Activated T-cell treated with anti-CD3 and anti-CD28 coated beads, Interleukin-2, amount 50 U/mL, for 1 hour (primary cell): ENCODE measurements around the gene SYTL5.
"Not testable (repeated sequence)": the region's sequence is repeated elsewhere in the genome, so short reads cannot be mapped to it uniquely, and the experiment has no call there.

Experiments used
- DNase-seq: peaks from one replicate; pipeline ENCODE4 v3.0.0-alpha.2; 2020

The SYTL5 gene

GRCh38 chrX:38006291-38006690 is at the start of gene SYTL5:
TSS of gene SYTL5 (plus strand) at chrX:38006553. CDS start at chrX:38033890, 27,337 bp downstream.
- DNase-seq, result no peak

DNA sequence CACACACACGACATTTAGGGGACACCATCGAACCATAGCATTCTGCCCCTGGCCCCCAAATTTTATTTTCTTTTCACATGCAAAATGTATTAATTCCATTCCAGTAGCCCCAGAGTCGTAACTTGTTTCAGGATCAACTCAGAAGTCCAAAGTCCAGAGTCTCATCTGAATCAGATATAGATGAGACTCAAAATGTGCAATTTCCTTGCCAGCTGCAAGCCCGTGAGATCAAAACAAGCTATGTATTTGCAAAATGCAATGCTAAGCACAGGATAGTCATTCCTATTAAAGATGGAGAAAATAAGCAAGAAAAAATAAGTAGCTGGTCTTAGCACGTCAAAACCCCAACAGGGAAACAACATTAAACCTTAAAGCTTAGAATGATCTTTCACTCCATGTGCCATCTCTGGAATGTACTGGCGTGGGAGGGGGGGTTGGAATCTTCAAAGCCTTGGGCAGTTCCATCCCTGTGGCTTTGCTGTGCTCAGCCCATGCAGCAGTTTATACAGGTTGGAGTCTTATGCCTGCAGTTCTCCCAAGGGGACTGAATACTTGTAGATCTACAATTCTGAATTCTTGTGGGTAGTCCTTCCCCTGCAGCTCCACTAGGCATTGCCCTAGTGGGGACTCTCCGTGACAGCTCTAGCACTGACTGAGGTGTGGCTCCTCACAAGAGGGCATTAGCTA is 47.7 kb upstream of the SYTL5 start:
- no peak for DNase-seq

- no peak for DNase-seq
Measured at GRCh38 chrX:37959212-37960021, 46.9 kb upstream of the SYTL5 start.

DNA sequence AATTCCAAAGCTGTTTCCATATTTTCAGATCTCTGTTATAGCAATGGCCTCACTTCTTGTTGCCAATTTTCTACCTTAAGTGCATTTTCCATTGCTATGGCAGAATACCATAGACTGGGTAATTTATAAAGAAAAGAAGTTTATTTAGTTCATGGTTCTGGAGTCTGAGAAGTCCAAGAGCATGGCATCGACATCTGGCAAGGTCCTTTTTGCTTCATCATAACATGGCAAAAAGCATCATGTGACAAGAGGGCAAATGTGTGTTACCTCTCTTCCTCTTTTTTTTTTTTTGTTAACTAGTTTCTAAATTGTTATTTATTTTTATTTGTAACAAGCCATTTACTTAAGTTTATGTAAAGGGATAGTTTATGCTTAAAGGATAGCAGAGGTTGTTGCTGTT is 45.2 kb upstream of the SYTL5 start:
- no peak for DNase-seq

- no peak for DNase-seq
Measured at GRCh38 chrX:37967714-37968113, 38.6 kb upstream of the SYTL5 start.

DNA sequence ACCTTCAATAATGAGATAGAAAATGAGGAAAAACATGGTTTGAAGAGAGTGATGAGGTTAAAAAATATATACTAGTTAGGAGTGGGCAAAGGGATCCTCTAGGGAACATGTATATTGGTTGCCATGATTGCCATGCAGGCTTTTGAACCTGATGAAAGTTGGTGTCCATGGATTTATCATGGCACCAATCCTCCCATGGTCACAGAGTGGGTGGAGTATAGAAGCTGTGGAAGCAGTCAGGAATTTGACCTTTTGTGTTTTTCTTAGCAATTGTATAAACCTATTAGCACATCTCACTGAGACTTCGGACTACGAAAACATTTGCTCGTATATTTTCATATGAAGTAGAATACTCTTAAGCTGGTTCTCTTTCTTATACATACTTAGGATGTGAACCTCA is 30.9 kb upstream of the SYTL5 start:
- no peak for DNase-seq

GRCh38 chrX:37976153-37976552 is 30.2 kb upstream of the SYTL5 start:
- no peak for DNase-seq

DNA sequence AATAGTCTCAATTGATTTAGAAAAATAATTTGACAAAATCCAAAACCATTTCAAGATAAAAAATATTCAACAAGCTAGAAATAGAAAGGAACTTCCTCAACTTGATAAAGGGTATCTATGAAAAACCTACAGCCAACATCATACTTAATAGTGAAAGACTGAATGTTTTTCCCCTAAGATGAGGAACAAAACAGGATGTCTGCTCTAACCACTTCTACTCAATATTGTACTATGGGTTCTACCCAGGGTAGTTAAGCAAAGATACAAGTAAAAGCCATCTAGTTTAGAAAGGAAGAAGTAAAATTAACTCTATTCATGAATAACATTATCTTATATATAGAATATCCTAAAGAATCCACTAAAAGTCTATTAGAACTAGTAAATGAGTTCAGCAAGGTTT is 21.5 kb upstream of the SYTL5 start:
- DNase-seq, result no peak

- no peak for DNase-seq
Measured at GRCh38 chrX:37986893-37987292, 19.5 kb upstream of the SYTL5 start.

- no peak for DNase-seq
Measured at GRCh38 chrX:37989304-37989703, 17.0 kb upstream of the SYTL5 start.

- DNase-seq, result not testable (repeated sequence)
Measured at GRCh38 chrX:37991303-37991702, 15.1 kb upstream of the SYTL5 start.

GRCh38 chrX:37993176-37993575 is 13.2 kb upstream of the SYTL5 start:
- no peak for DNase-seq

DNA sequence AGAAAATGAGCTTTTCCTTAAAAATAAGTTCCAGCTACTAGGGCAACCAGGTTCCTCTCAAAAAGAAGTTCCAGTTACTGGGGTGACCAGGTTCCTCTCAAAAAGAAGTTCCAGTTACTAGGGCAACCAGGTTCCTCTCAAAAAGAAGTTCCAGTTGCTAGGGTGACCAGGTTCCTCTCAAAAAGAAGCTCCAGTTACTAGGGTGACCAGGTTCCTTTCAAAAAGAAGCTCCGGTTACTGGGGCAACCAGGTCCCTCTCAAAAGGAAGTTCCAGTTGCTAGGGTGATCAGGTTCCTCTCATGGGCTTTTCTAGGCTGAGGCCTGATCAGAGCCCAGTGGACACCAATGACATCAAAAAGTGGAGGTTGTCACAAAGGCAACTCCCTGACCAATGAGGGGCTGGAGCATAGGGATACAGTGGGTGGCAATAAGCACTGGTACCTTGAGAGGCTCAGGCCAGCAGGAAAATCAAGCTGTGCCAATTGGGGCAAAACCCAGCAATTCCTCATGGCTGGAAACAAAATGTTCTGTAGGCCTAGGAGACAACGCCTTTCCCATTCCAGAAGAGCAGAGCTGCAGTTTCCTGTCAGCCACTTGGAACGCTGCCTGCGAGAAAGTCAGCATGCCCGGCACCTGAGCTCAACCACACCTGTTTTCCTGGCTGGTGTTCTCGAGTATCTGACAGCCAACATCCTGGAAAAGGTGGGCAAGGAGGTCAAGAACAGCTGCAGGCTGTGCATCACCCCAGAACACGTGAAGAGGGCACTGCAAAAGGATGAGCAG is 12.3 kb upstream of the SYTL5 start:
- no peak for DNase-seq

GRCh38 chrX:37995428-37995827 is 10.9 kb upstream of the SYTL5 start:
- DNase-seq, result no peak

GRCh38 chrX:37997096-37997495 is 9.3 kb upstream of the SYTL5 start:
- DNase-seq, result no peak

GRCh38 chrX:37998586-37999262 is 7.6 kb upstream of the SYTL5 start:
- DNase-seq, result no peak

- DNase-seq, result no peak
Measured at GRCh38 chrX:38000706-38001105, 5.6 kb upstream of the SYTL5 start.

GRCh38 chrX:38004046-38004445 is 2.3 kb upstream of the SYTL5 start:
- DNase-seq, result no peak

- DNase-seq, result no peak
Measured at GRCh38 chrX:38006778-38007177, 425 bp downstream of the SYTL5 start.

GRCh38 chrX:38008658-38009057 is 2.3 kb downstream of the SYTL5 start:
- DNase-seq, result no peak

DNA sequence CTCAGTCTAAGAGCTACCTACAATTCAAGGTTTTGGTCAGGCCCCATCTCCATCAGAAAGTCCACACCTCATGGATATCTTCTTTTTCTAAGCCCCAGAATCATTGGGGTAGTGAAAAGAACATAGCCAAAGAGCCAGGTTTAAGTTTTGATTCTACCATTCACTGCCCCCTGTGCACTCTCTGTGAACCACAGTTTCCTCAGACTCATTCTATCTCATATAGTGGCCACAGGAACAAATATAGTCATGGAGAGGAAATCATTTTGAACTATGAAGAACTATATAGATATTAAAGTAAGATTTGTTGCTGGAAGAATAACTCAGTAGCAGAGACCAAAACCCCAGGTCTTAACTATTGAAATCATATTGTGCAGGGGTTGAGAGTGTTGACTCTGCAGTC is 3.3 kb downstream of the SYTL5 start:
- DNase-seq, result no peak

GRCh38 chrX:38018766-38019425 is 12.5 kb downstream of the SYTL5 start:
- DNase-seq, result no peak

- DNase-seq, result no peak
Measured at GRCh38 chrX:38028300-38028699, 21.9 kb downstream of the SYTL5 start.
